ENCODE measurements around the gene SLAMF7. TPM values are rescaled to one million over a fixed set of nuclear protein-coding genes. Genes with fewer than 3 reads are reported as not detected.

The SLAMF7 gene
- total RNA-seq, 2 donors from 2014 or later = 4.9 to 7.0 TPM

GRCh38 chr1:160706526-160707235 lies 32.4 kb upstream of the SLAMF7 start:
- Histone ChIP-seq H3K4me1 (no peaks in the 10 kb centered on the region), H3K9me3 (no peaks in the 10 kb centered on the region), H3K4me3 (no peak overlapping the region), H3K27me3 (no peaks in the 10 kb centered on the region), H3K36me3 (no peaks in the 10 kb centered on the region), H3K9ac (ENCODE audit: low read depth in 2 of 2, low read length in 2 of 2) (no peak overlapping the region), H3K27ac (peak overlapping the region; percentile 32)
- DNase-seq = no peak
- intact Hi-C loops (cut with DNase I) = no loop called here
- no peak for TF ChIP-seq CTCF (IDR thresholded peaks at IDR 0.05)

GRCh38 chr1:160707236-160708064 lies 31.6 kb upstream of the SLAMF7 start:
- no peaks in the 10 kb centered on the region for H3K4me1 ChIP-seq
- H3K27ac ChIP-seq = peak overlapping the region; percentile 32

GRCh38 chr1:160708118-160708517 lies 30.9 kb upstream of the SLAMF7 start:
- intact Hi-C loops (cut with DNase I) = no loop called here
- TF ChIP-seq CTCF (IDR thresholded peaks at IDR 0.05) = no peak
- H3K9ac ChIP-seq (ENCODE audit: low read depth in 2 of 2, low read length in 2 of 2) = peak overlapping the region in 1 of 2 donors; percentile 22
- no peaks in the 10 kb centered on the region for H3K9me3 ChIP-seq
- H3K27ac ChIP-seq = peak overlapping the region; percentile 32
- DNase-seq = no peak
- no peaks in the 10 kb centered on the region for H3K4me1 ChIP-seq
- no peak overlapping the region for H3K4me3 ChIP-seq
- no peaks in the 10 kb centered on the region for H3K27me3 ChIP-seq
- no peaks in the 10 kb centered on the region for H3K36me3 ChIP-seq

More at GRCh38 chr1:160707236-160708064, 31.6 kb upstream of the SLAMF7 start:
- H3K9me3 ChIP-seq = no peaks in the 10 kb centered on the region
- H3K4me3 ChIP-seq = no peak overlapping the region
- H3K9ac ChIP-seq (ENCODE audit: low read depth in 2 of 2, low read length in 2 of 2) = peak overlapping the region in 1 of 2 donors; percentile 22
- DNase-seq = no peak
- no peaks in the 10 kb centered on the region for H3K27me3 ChIP-seq
- TF ChIP-seq CTCF (IDR thresholded peaks at IDR 0.05) = no peak
- intact Hi-C loops (cut with DNase I) = no loop called here
- H3K36me3 ChIP-seq = no peaks in the 10 kb centered on the region

GRCh38 chr1:160708801-160709200 lies 30.2 kb upstream of the SLAMF7 start:
- no peaks in the 10 kb centered on the region for H3K9me3 ChIP-seq
- intact Hi-C loops (cut with DNase I) = no loop called here
- no peak for TF ChIP-seq CTCF (IDR thresholded peaks at IDR 0.05)
- no peak overlapping the region for H3K4me3 ChIP-seq
- DNase-seq = no peak
- H3K4me1 ChIP-seq = no peaks in the 10 kb centered on the region
- no peaks in the 10 kb centered on the region for H3K27me3 ChIP-seq
- H3K36me3 ChIP-seq = no peaks in the 10 kb centered on the region
- H3K9ac ChIP-seq (ENCODE audit: low read depth in 2 of 2, low read length in 2 of 2) = peak overlapping the region in 1 of 2 donors; percentile 18
- peak overlapping the region; percentile 32 for H3K27ac ChIP-seq

- Histone ChIP-seq H3K9me3 (no peaks in the 10 kb centered on the region), H3K9ac (ENCODE audit: low read depth in 2 of 2, low read length in 2 of 2) (peak overlapping the region in 1 of 2 donors; percentile 30), H3K27ac (peak overlapping the region; percentile 32), H3K4me3 (peak overlapping the region; percentile 26), H3K27me3 (no peaks in the 10 kb centered on the region), H3K4me1 (no peaks in the 10 kb centered on the region), H3K36me3 (no peaks in the 10 kb centered on the region)
- TF ChIP-seq CTCF (IDR thresholded peaks at IDR 0.05) = no peak
- no peak for DNase-seq
- intact Hi-C loops (cut with DNase I) = no loop called here
These were observed 29.3 kb upstream of the SLAMF7 start for GRCh38 chr1:160709715-160710114.

All from colonic mucosa (tissue), 4 donors.